Heart right ventricle (tissue), 16 donors: ENCODE results near the gene PID1. TPM values are rescaled to one million over a fixed set of nuclear protein-coding genes. Genes with fewer than 3 reads are reported as not detected.

ENCODE experiments used
- ATAC-seq, 8 donors: fragments of 200-7000 bp; cut with Tn5 transposase; one replicate each; pipeline ENCODE4 v1.9.1; 2020; ENCODE audit warnings: mild to moderate bottlenecking in 8 of 8, moderate library complexity in 8 of 8, moderate number of reproducible peaks in 1 of 8
- DNase-seq, 2 donors: peaks; one replicate each; pipeline ENCODE4 v3.0.0-alpha.2; 2020
- H3K27ac ChIP-seq, 10 donors: fragments of 200-600 bp; sonication (generic) in 2 of 10; one replicate each; pipeline versions ENCODE4 v1.5.0 to v1.8.0; 2020 to 2022; ENCODE audit warnings: mild to moderate bottlenecking in 3 of 10
- H3K27me3 ChIP-seq, 7 donors: fragments of 200-600 bp; one replicate each; pipeline ENCODE4 v1.8.0; 2021 to 2022; ENCODE audit warnings: mild to moderate bottlenecking in 2 of 7
- H3K36me3 ChIP-seq, 9 donors: fragments of 200-600 bp; sonication (generic) in 1 of 9; one replicate each; pipeline versions ENCODE4 v1.5.0 to v1.8.0; 2020 to 2022; ENCODE audit warnings: mild to moderate bottlenecking in 2 of 9
- H3K4me1 ChIP-seq, 9 donors: fragments of 200-600 bp; sonication (generic) in 1 of 9; one replicate each; pipeline versions ENCODE4 v1.5.0 to v1.8.0; 2020 to 2022; ENCODE audit warnings: mild to moderate bottlenecking in 4 of 9
- H3K4me3 ChIP-seq, 10 donors: fragments of 200-600 bp; sonication (generic) in 2 of 10; one replicate each; pipeline versions ENCODE4 v1.5.0 to v1.8.0; 2020 to 2022; ENCODE audit warnings: mild to moderate bottlenecking in 7 of 10, moderate library complexity in 2 of 10
- H3K9me3 ChIP-seq, 11 donors: fragments of 200-600 bp in 10 of 11; sonication (generic) in 2 of 11; one replicate each; pipeline versions ENCODE4 v1.5.0 to v1.8.0; 2013 to 2022; ENCODE audit warnings: mild to moderate bottlenecking in 2 of 11, control low read depth in 1 of 11, moderate library complexity in 1 of 11
- WGBS, 2 donors: extraction: QIAGEN DNeasy Blood & Tissue Kit; methylation state at CpG; one replicate each; pipeline ENCODE4 v1.1.7; 2013; ENCODE audit warnings: inconsistent platforms in 1 of 2; 5-methylcytosine and 5-hydroxymethylcytosine counted together
- intact Hi-C, 10 donors: fragments of 100-400 bp; cut with DNase I; formaldehyde crosslinking; loops; one replicate each; pipeline versions ENCODE4 v1.11.1 to v1.14.2; 2022
- polyA plus RNA-seq, 2 donors: library from polyadenylated mRNA; stranded (reverse); fragments of 200-250 nt; gene quantifications; one replicate each; pipeline ENCODE4 v1.2.3, GENCODE V29; 2013
- total RNA-seq, 10 donors: library from RNA; stranded (reverse); fragmentation: NEBNext Ultra II Directional in 3 of 10; extraction: Animal tissue kit (Norgen Biotek cat#: 25700) in 3 of 10; gene quantifications; one replicate each; pipeline versions ENCODE4 v1.2.1 to v1.2.4, GENCODE V29; 2021 to 2023
- TF ChIP-seq, protein P1 (sequence below), 9 donors: fragments of 200-600 bp; sonication (generic) in 2 of 9; IDR thresholded peaks; one replicate each; pipeline versions ENCODE4 v1.5.0 to v1.8.0; 2021 to 2022; ENCODE audit warnings: antibody characterized with exemption in 9 of 9, mild to moderate bottlenecking in 5 of 9, moderate library complexity in 1 of 9
- donor health status: Arrhythmogenic right ventricular cardiomyopathy.
- donor health status: ischemic (EF 13 %, LVEDD 7.1; RV severe dilation, severe dysfunction).
- donor health status: healthy with polysubstance abuse.
- donor health status: DM: no; HTN: yes; CAD: no.
- donor health status: DM: no; HTN: no; CAD: no.
- donor health status: ischemic (EF 25% LVEDD 6.9; RV normal size, moderate dysfunction).
- donor health status: ischemic (EF 25% LVEDD 5.7; RV mildly dilated, moderate dysfunction).
- donor health status: healthy.
- donor health status: DM: yes; HTN: yes; CAD: no.
- donor health status: Ischemic cardiomyopathy.
- donor health status: ischemic (EF 35%, LVEDD 5.7; RV mildly dilated, moderate dysfunction).
- donor health status: nonischemic (EF 11% LVEDD 7.7; RV severe dilation, severe dysfunction).
- donor health status: DM: yes; HTN: yes; CAD: no.
- donor health status: PGD.
- donor health status: ischemic (EF 29% LVEDD 5.4; RV normal size, mild dysfunction).
- donor health status: nonischemic (EF 23%, LVEDD 6.1; RV moderate dilation, normal function).

The PID1 gene
- total and polyA plus RNA-seq, 12 donors = 3.6 to 12.0 (median 6.1) TPM

- DNase-seq (no peak), ATAC-seq (peak in 1 of 8 donors; percentile 53)
- Histone ChIP-seq H3K36me3 (no peaks in the 10 kb centered on the region), H3K4me1 (peaks cover 0 to 43% (median 0%) of the 10 kb centered on the region in 9 donors), H3K27me3 (peaks cover 0 to 3% (median 0%) of the 10 kb centered on the region in 7 donors), H3K9me3 (no peaks in the 10 kb centered on the region), H3K27ac (peak overlapping the region in 3 of 10 donors; percentile 27 to 71 (median 46)), H3K4me3 (no peak overlapping the region)
- TF ChIP-seq, protein P1, sequence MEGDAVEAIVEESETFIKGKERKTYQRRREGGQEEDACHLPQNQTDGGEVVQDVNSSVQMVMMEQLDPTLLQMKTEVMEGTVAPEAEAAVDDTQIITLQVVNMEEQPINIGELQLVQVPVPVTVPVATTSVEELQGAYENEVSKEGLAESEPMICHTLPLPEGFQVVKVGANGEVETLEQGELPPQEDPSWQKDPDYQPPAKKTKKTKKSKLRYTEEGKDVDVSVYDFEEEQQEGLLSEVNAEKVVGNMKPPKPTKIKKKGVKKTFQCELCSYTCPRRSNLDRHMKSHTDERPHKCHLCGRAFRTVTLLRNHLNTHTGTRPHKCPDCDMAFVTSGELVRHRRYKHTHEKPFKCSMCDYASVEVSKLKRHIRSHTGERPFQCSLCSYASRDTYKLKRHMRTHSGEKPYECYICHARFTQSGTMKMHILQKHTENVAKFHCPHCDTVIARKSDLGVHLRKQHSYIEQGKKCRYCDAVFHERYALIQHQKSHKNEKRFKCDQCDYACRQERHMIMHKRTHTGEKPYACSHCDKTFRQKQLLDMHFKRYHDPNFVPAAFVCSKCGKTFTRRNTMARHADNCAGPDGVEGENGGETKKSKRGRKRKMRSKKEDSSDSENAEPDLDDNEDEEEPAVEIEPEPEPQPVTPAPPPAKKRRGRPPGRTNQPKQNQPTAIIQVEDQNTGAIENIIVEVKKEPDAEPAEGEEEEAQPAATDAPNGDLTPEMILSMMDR (IDR thresholded peaks at IDR 0.05) = no peak
- intact Hi-C loops = no loop called here
- 63 to 76% methylated on average over 3 of the region's 3 CpGs for WGBS, 2 donors
These were observed 25.4 kb upstream of the PID1 start for GRCh38 chr2:229296536-229296935.

GRCh38 chr2:229296016-229296415 is 24.9 kb upstream of the PID1 start:
- H3K9me3 ChIP-seq = no peaks in the 10 kb centered on the region
- DNase-seq (no peak), ATAC-seq (no peak)
- H3K27me3 ChIP-seq = peaks cover 0 to 3% (median 0%) of the 10 kb centered on the region in 7 donors
- peak overlapping the region in 3 of 10 donors; percentile 27 to 71 (median 46) for H3K27ac ChIP-seq
- H3K4me3 ChIP-seq = no peak overlapping the region
- TF ChIP-seq, protein P1 (IDR thresholded peaks at IDR 0.05) = no peak
- H3K4me1 ChIP-seq = peaks cover 0 to 41% (median 0%) of the 10 kb centered on the region in 9 donors
- intact Hi-C loops = no loop called here
- H3K36me3 ChIP-seq = no peaks in the 10 kb centered on the region

GRCh38 chr2:229287823-229288222 is 16.7 kb upstream of the PID1 start:
- Histone ChIP-seq H3K27ac (no peak overlapping the region), H3K4me3 (no peak overlapping the region), H3K9me3 (peaks cover 0 to 12% (median 0%) of the 10 kb centered on the region in 11 donors), H3K36me3 (no peaks in the 10 kb centered on the region), H3K4me1 (peaks cover 0 to 8% (median 0%) of the 10 kb centered on the region in 9 donors), H3K27me3 (no peaks in the 10 kb centered on the region)
- DNase-seq (no peak), ATAC-seq (peak in 1 of 8 donors; percentile 18)
- WGBS, 2 donors = 53 to 55% methylated on average over 1 of the region's 1 CpG
- TF ChIP-seq, protein P1 (IDR thresholded peaks at IDR 0.05) = no peak
- intact Hi-C loops = no loop called here

DNA sequence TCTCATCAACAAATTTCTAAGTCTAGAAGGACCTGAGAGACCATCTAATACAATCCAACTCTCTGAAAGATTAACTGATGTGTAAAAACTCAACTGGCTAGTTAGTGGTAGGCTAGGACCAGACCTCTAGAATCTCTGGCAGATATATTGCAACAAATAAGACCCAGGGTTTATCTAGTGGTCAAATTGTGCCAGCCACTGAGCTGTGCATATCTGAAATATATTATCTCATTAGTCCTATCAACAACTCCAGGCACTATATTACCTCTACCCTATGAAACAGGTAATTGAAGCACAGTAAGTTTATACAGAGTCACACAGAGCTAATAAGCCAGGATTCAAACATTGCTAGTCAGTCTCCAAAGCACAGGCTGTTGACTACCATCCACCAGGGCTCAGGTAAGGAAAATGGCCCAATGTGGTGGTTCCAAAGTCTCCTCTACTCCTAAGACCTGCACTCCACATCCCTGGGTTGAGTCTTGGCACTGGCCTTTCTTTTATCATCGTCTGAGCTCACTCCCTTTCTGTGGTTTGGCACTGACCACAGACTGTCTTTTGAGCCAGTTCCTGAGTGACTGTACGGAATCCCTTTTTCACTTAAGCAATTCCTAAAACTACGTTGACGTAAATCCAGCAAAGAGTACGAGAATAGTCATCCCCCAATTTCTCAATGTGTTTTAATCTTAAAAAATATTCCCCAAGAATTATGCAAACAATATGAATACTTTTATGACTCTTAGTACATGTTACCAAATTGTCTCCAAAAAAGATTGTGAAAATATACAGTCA is 11.9 kb upstream of the PID1 start:
- Histone ChIP-seq H3K27ac (peak overlapping the region in 1 of 10 donors; percentile 41), H3K4me3 (no peak overlapping the region), H3K27me3 (no peaks in the 10 kb centered on the region), H3K9me3 (no peaks in the 10 kb centered on the region), H3K36me3 (no peaks in the 10 kb centered on the region), H3K4me1 (peaks cover 0 to 11% (median 0%) of the 10 kb centered on the region in 9 donors)
- TF ChIP-seq, protein P1 (IDR thresholded peaks at IDR 0.05) = no peak
- intact Hi-C loops = no loop called here
- WGBS, 2 donors = 38 to 56% methylated on average over 5 of the region's 5 CpGs
- peak; percentile 71 to 96 (median 86) for ATAC-seq
- DNase-seq = peak in 1 of 2 donors; percentile 60
